ENCODE measurements around the gene PCDHA1. TPM values are rescaled to one million over a fixed set of nuclear protein-coding genes. Genes with fewer than 3 reads are reported as not detected.

PCDHA1 gene
- total RNA-seq (2022; extraction: Qiagen RNA extraction; ENCODE audit: low read depth), result 0.10 to 0.19 TPM (median 0.16 TPM) in 5 replicates

GRCh38 chr5:140785905-140786686, at the start of gene PCDHA1:
TSS of gene PCDHA1 (plus strand) at chr5:140786140.

GRCh38 chr5:140794595-140795258, 8.8 kb downstream of the PCDHA1 start, which contains the start of gene PCDHA2:
TSS of gene PCDHA2 (plus strand) at chr5:140794852.

GRCh38 chr5:140800816-140801493, 15.0 kb downstream of the PCDHA1 start, which contains the start of gene PCDHA3:
TSS of gene PCDHA3 (plus strand) at chr5:140801057.

GRCh38 chr5:140806834-140807775, 21.2 kb downstream of the PCDHA1 start, which contains the start of gene PCDHA4:
TSS of gene PCDHA4 (plus strand) at chr5:140807068.

GRCh38 chr5:140821375-140822280, 35.7 kb downstream of the PCDHA1 start, which contains the start of gene PCDHA5:
TSS of gene PCDHA5 (plus strand) at chr5:140821613.

GRCh38 chr5:140827704-140828361, 41.9 kb downstream of the PCDHA1 start, which contains the start of gene PCDHA6:
TSS of gene PCDHA6 (plus strand) at chr5:140827960. CDS start at chr5:140828092, 132 bp downstream.

GRCh38 chr5:140833993-140834392, 48.1 kb downstream of the PCDHA1 start, which contains the start of gene PCDHA7:
TSS of gene PCDHA7 (plus strand) at chr5:140834269. CDS start at chr5:140834384, 115 bp downstream.

GRCh38 chr5:140840978-140841962, 55.3 kb downstream of the PCDHA1 start, which contains the start of gene PCDHA8:
TSS of gene PCDHA8 (plus strand) at chr5:140841187. CDS start at chr5:140841322, 135 bp downstream.

GRCh38 chr5:140848139-140849102, 62.5 kb downstream of the PCDHA1 start, which contains the start of gene PCDHA9:
TSS of gene PCDHA9 (plus strand) at chr5:140848382. CDS start at chr5:140848496, 114 bp downstream.

GRCh38 chr5:140855772-140856674, 70.1 kb downstream of the PCDHA1 start, which contains the start of gene PCDHA10:
TSS of gene PCDHA10 (plus strand) at chr5:140855897. CDS start at chr5:140856049, 152 bp downstream.

GRCh38 chr5:140868721-140869554, 83.0 kb downstream of the PCDHA1 start, which contains the start of gene PCDHA11:
TSS of gene PCDHA11 (plus strand) at chr5:140868957. CDS start at chr5:140869104, 147 bp downstream.

GRCh38 chr5:140875085-140876065, 89.4 kb downstream of the PCDHA1 start, which contains the start of gene PCDHA12:
TSS of gene PCDHA12 (plus strand) at chr5:140875308. CDS start at chr5:140875473, 165 bp downstream.

GRCh38 chr5:140881889-140882590, 96.1 kb downstream of the PCDHA1 start, which contains the start of gene PCDHA13:
TSS of gene PCDHA13 (plus strand) at chr5:140882124. CDS start at chr5:140882269, 145 bp downstream.

